Thyroid gland (tissue), 4 donors: ENCODE measurements around the gene APP. TPM values are rescaled to one million over a fixed set of nuclear protein-coding genes. Genes with fewer than 3 reads are reported as not detected.

Experiments
- DNase-seq, 2 donors: peaks; one replicate each; pipeline ENCODE4 v3.0.0-alpha.2; 2019
- H3K27ac ChIP-seq, 3 donors: fragments of 200-600 bp; sonication (generic); 1 replicate in 2 of 3; 2 replicates in 1 of 3; pipeline ENCODE4 v1.5.1; 2016 to 2019; ENCODE audit warnings: mild to moderate bottlenecking in 1 of 3, moderate library complexity in 1 of 3
- H3K27me3 ChIP-seq: fragments of 200-600 bp; sonication (generic); one replicate; pipeline ENCODE4 v1.5.1; 2019
- H3K36me3 ChIP-seq, 2 donors: fragments of 200-600 bp; sonication (generic); one replicate each; pipeline ENCODE4 v1.5.1; 2016 to 2019
- H3K4me1 ChIP-seq, 2 donors: fragments of 200-600 bp; sonication (generic); one replicate each; pipeline ENCODE4 v1.5.1; 2017 to 2019
- H3K4me3 ChIP-seq, 3 donors: fragments of 200-600 bp; sonication (generic); replicated peaks in 1 of 3; 1 replicate in 2 of 3; 2 replicates in 1 of 3; pipeline ENCODE4 v1.5.1; 2016; ENCODE audit warnings: mild to moderate bottlenecking in 1 of 3
- H3K9me3 ChIP-seq: fragments of 200-600 bp; sonication (generic); one replicate; pipeline ENCODE4 v1.5.1; 2017
- CTCF ChIP-seq, 6 experiments: fragments of 200-600 bp in 3 of 6; fragments of 450-650 bp in 3 of 6; sonication (generic) in 3 of 6; IDR thresholded peaks; one replicate each; pipeline ENCODE4 v1.5.1; 2016 to 2019; ENCODE audit warnings: antibody characterized with exemption in 6 of 6, mild to moderate bottlenecking in 2 of 6, inconsistent platforms in 1 of 6, moderate library complexity in 1 of 6
- POLR2A ChIP-seq, 2 donors: fragments of 450-650 bp; IDR thresholded peaks; one replicate each; pipeline ENCODE4 v1.6.1; 2017; ENCODE audit warnings: antibody characterized with exemption in 2 of 2, mild to moderate bottlenecking in 2 of 2, moderate library complexity in 1 of 2
- WGBS, 2 donors: methylation state at CpG; one replicate each; pipeline ENCODE4 v1.1.5; 2017; 5-methylcytosine and 5-hydroxymethylcytosine counted together
- intact Hi-C: fragments of 100-400 bp; cut with DNase I; formaldehyde crosslinking; loops from one replicate; pipeline ENCODE4 v1.15.1; 2023
- total RNA-seq, 4 donors: library from RNA; depleted of rRNA; stranded (reverse); fragments of >200 nt; gene quantifications; one replicate each; pipeline ENCODE4 v1.2.3, GENCODE V29; 2016

APP gene
- total RNA-seq, 4 donors from 2014 or later: 513 to 716 (median 676) TPM

- H3K9me3 ChIP-seq: no peaks in the 10 kb centered on the region
- H3K27me3 ChIP-seq: no peaks in the 10 kb centered on the region
- no peak overlapping the region for H3K4me3 ChIP-seq
- TF ChIP-seq CTCF (IDR thresholded peaks at IDR 0.05): no peak
- no peak for TF ChIP-seq POLR2A (IDR thresholded peaks at IDR 0.05)
- no peaks in the 10 kb centered on the region for H3K36me3 ChIP-seq
- DNase-seq: no peak
- H3K27ac ChIP-seq: no peak overlapping the region
- intact Hi-C loops: no loop called here
- H3K4me1 ChIP-seq: no peaks in the 10 kb centered on the region
- 93 to 94% methylated on average over 4 of the region's 4 CpGs for WGBS, 2 donors
Measured at GRCh38 chr21:26195708-26196107, 25.1 kb upstream of the APP start.

GRCh38 chr21:26194811-26195251 is 24.3 kb upstream of the APP start:
- 44 to 48% methylated on average over 6 of the region's 6 CpGs for WGBS, 2 donors
- no peak for TF ChIP-seq POLR2A (IDR thresholded peaks at IDR 0.05)
- TF ChIP-seq CTCF (IDR thresholded peaks at IDR 0.05): no peak
- H3K27ac ChIP-seq: no peak overlapping the region
- no peak overlapping the region for H3K4me3 ChIP-seq
- intact Hi-C loops: no loop called here
- no peaks in the 10 kb centered on the region for H3K4me1 ChIP-seq
- H3K36me3 ChIP-seq: no peaks in the 10 kb centered on the region
- H3K27me3 ChIP-seq: no peaks in the 10 kb centered on the region
- H3K9me3 ChIP-seq: no peaks in the 10 kb centered on the region
- no peak for DNase-seq

- no peak for DNase-seq
- no peak overlapping the region for H3K4me3 ChIP-seq
- TF ChIP-seq CTCF (IDR thresholded peaks at IDR 0.05) (no peak), POLR2A (IDR thresholded peaks at IDR 0.05) (no peak)
- H3K36me3 ChIP-seq: no peaks in the 10 kb centered on the region
- WGBS, 2 donors: 59 to 61% methylated on average over 3 of the region's 3 CpGs
- no peaks in the 10 kb centered on the region for H3K9me3 ChIP-seq
- no peaks in the 10 kb centered on the region for H3K27me3 ChIP-seq
- no peak overlapping the region for H3K27ac ChIP-seq
- intact Hi-C loops: no loop called here
- no peaks in the 10 kb centered on the region for H3K4me1 ChIP-seq
Measured at GRCh38 chr21:26194326-26194725, 23.8 kb upstream of the APP start.

GRCh38 chr21:26191609-26192008 is 21.0 kb upstream of the APP start:
- H3K9me3 ChIP-seq: no peaks in the 10 kb centered on the region
- WGBS, 2 donors: 92 to 97% methylated on average over 5 of the region's 5 CpGs
- H3K4me3 ChIP-seq: no peak overlapping the region
- no peaks in the 10 kb centered on the region for H3K4me1 ChIP-seq
- no peak overlapping the region for H3K27ac ChIP-seq
- intact Hi-C loops: no loop called here
- H3K27me3 ChIP-seq: no peaks in the 10 kb centered on the region
- no peaks in the 10 kb centered on the region for H3K36me3 ChIP-seq
- no peak for TF ChIP-seq POLR2A (IDR thresholded peaks at IDR 0.05)
- TF ChIP-seq CTCF (IDR thresholded peaks at IDR 0.05): no peak
- DNase-seq: no peak

GRCh38 chr21:26188422-26188821 is 17.9 kb upstream of the APP start:
- DNase-seq: no peak
- no peaks in the 10 kb centered on the region for H3K9me3 ChIP-seq
- no peak overlapping the region for H3K27ac ChIP-seq
- H3K4me3 ChIP-seq: no peak overlapping the region
- intact Hi-C loops: no loop called here
- no peaks in the 10 kb centered on the region for H3K36me3 ChIP-seq
- no peaks in the 10 kb centered on the region for H3K4me1 ChIP-seq
- WGBS, 2 donors: 79% methylated on average over 5 of the region's 5 CpGs
- H3K27me3 ChIP-seq: no peaks in the 10 kb centered on the region
- TF ChIP-seq POLR2A (IDR thresholded peaks at IDR 0.05): no peak
- no peak for TF ChIP-seq CTCF (IDR thresholded peaks at IDR 0.05)
